GM23248 (cell line): ENCODE measurements around the gene BAIAP2.

Source experiments
- EZH2 ChIP-seq: fragments of 200-600 bp; sonication (generic); IDR thresholded peaks from 2 replicates; pipeline ENCODE4 v1.6.1; 2018; ENCODE audit warnings: antibody characterized with exemption, mild to moderate bottlenecking; ENCODE audit not compliant: insufficient read depth, poor library complexity, severe bottlenecking
- EZH2phosphoT487 ChIP-seq: fragments of 200-600 bp; sonication (generic); IDR thresholded peaks from 2 replicates; pipeline ENCODE4 v1.6.1; 2018; ENCODE audit warnings: antibody characterized with exemption, moderate library complexity, mild to moderate bottlenecking, low read depth; ENCODE audit not compliant: insufficient read depth

GRCh38 chr17:81163051-81163695 is 128.2 kb downstream of the BAIAP2 start:
- no peak for TF ChIP-seq EZH2
- no peak for TF ChIP-seq EZH2phosphoT487
